GM18909 (cell line): ENCODE results near the gene SMAD4.

ENCODE experiments used
- ATAC-seq: cut with Tn5 transposase; IDR thresholded peaks from one replicate; pipeline ENCODE4 v1.9.1; 2021; ENCODE audit warnings: mild to moderate bottlenecking; ENCODE audit not compliant: unreplicated experiment, poor library complexity

Gene SMAD4

GRCh38 chr18:51020536-51020935, 9.5 kb upstream of the SMAD4 start:
- ATAC-seq: no peak

GRCh38 chr18:51021226-51021965, 8.6 kb upstream of the SMAD4 start:
- ATAC-seq: no peak

- ATAC-seq: no peak
Measured at GRCh38 chr18:51025512-51025911, 4.5 kb upstream of the SMAD4 start.

- ATAC-seq: no peak
Measured at GRCh38 chr18:51028201-51028805, 1.7 kb upstream of the SMAD4 start.

- no peak for ATAC-seq
Measured at GRCh38 chr18:51029378-51029693, 677 bp upstream of the SMAD4 start.

- ATAC-seq: peak; percentile 59
Measured at GRCh38 chr18:51030537-51031258, 685 bp downstream of the SMAD4 start.

- ATAC-seq: no peak
Measured at GRCh38 chr18:51032193-51032592, 2.2 kb downstream of the SMAD4 start.

GRCh38 chr18:51037230-51037629, 7.2 kb downstream of the SMAD4 start:
- ATAC-seq: no peak

GRCh38 chr18:51038110-51038509, 8.1 kb downstream of the SMAD4 start:
- no peak for ATAC-seq

GRCh38 chr18:51039138-51040112, 9.4 kb downstream of the SMAD4 start:
- ATAC-seq: peak; percentile 43

GRCh38 chr18:51041677-51042352, 11.8 kb downstream of the SMAD4 start:
- no peak for ATAC-seq

GRCh38 chr18:51044928-51045585, 15.0 kb downstream of the SMAD4 start:
- no peak for ATAC-seq

- ATAC-seq: no peak
Measured at GRCh38 chr18:51048190-51048589, 18.2 kb downstream of the SMAD4 start.

- no peak for ATAC-seq
Measured at GRCh38 chr18:51049137-51049536, 19.1 kb downstream of the SMAD4 start.

- ATAC-seq: peak; percentile 86
Measured at GRCh38 chr18:51051105-51051712, 21.2 kb downstream of the SMAD4 start.

- ATAC-seq: peak; percentile 67
Measured at GRCh38 chr18:51053814-51054213, 23.8 kb downstream of the SMAD4 start.

GRCh38 chr18:51054764-51055163, 24.8 kb downstream of the SMAD4 start:
- no peak for ATAC-seq

GRCh38 chr18:51059969-51060368, 30.0 kb downstream of the SMAD4 start:
- no peak for ATAC-seq

GRCh38 chr18:51064256-51064655, 34.2 kb downstream of the SMAD4 start:
- ATAC-seq: no peak
